NK-92 (cell line): Measurements from ENCODE around the gene HSPBAP1.
"Not testable (repeated sequence)": the region's sequence is repeated elsewhere in the genome, so short reads cannot be mapped to it uniquely, and the experiment has no call there.

Experiments
- DNase-seq: peaks from one replicate; lab custom pipeline; 2025; ENCODE audit not compliant: unreplicated experiment; lab: John Stamatoyannopoulos, UW

The HSPBAP1 gene

DNA sequence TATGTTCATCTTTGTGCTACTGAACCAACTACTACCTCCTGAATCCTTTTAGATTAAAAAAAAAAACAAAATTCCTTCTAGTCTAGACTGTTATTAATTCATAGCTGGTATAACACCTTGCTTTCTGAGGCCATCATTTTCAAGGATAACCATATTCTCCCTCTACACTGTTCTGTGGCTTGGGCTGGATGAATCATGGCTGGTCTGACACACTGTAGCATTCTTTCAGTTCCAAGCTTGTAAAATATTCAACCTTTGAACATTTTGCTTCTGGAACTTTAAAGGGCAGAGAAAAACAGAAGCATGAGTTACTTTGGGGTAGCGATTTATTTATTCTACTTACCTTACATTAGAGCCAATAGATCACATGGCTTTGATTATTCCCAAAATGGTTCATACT is 7.6 kb downstream of the HSPBAP1 start:
- no peak for DNase-seq

DNA sequence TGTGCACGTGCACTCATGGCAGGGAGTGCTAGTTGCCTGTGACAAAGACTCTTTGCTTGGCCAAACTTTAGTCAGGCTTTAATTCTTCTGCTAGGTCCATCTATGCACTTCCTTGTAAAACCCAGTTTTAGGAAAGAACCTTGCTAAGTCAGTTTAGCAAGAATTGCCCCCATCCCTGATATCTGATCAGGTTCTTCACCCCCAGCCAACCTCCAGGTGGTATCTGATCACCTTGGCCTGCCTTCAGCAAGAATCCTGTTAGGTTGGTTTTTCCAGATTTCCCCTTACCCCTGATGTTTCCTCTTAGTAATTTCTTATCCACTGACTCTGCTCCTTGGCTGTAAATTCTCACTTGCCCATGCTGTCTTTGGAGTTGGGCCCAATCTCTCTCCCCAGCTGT is 8.4 kb downstream of the HSPBAP1 start:
- DNase-seq = no peak

DNA sequence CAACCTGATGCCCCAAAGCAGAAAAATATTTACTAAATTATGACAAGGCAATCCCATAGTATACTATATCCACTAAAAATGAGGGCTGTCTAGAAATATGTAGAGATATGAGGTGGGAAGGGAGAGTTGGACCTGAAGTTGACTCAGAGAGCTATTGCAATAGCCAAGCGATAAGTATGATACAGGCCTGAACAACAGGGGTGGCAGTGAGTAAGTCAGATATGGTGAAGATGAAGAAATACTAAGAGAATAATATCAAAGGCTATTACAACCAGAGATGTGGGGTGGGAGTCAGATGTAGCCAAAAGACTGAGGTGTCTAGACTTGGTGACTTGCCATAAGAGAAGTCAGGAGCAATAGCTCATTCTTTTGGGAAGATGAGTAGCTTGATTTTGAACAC is 9.2 kb downstream of the HSPBAP1 start:
- DNase-seq = no peak

DNA sequence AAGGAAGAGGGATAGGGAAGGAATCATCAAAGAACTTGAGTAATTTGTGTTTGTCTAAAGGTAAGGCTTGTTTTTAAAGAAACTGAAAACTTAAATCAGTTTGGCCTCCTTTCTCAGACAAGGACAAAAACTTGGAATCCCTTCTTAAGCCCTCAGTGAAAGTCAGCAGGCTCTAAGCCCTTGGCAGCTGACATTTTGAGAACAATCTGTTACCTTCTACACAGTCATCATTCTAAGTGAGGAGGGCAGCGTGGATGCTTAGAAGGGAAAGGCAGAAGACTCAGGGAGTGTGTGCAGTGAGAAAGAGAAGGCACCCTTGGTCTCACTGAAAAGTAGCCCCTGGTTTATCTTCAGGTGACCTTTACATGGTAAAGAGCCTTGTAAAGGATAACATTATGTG is 10.8 kb downstream of the HSPBAP1 start:
- no peak for DNase-seq

DNA sequence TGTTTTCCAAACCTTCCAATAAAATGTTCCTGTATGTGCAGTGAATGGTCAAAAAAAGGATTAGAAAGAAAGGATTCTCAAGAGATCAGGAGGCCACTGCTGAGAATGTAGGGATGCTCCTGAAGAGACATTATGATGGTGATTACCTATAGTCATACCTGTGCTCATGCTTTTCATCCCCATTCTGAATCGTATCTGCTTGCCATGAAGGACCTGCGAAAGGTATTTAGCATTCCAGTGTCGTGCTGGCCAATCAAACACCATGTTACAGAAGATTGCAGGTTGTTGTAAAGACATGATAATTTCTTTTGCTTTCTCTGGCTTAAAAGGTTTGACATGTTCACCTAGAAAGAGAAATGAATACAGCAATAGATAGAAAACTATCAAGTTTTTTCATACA is 16.1 kb downstream of the HSPBAP1 start:
- no peak for DNase-seq

DNA sequence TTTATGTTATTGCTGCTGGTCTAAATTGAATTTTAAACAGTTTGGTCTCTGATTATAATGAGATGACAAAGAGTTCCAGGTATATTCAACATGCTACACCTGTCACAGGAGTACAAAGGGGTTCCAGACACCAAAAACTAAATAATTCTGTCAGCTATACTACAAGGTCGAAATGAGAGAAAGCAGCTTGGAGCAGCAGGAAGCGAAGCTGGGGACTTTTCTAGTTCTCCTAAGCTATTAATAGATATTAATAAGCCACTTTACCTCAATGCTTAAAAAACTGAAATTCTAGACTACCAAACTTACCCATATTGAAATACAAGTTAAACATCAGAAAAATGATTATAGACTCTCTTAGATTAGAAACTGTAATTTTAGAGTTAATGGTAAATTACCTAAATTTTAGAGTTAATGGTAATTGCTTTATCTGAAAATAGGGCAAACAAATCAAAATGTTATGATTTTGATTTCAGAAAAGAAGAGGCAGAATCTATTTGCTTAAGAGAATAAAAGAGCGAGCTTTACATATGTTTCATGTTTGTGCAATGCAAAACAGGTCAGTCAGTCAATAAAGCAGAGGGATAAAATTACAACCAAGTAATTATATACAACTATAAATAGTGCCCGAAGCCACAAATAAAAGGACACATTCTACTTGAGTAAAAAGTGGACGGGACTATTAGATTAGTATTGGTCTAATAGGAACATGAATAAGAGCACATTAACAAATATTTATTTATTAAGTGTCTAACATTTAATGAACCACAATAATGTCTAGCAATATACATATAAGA is 16.8 kb downstream of the HSPBAP1 start:
- no peak for DNase-seq

DNA sequence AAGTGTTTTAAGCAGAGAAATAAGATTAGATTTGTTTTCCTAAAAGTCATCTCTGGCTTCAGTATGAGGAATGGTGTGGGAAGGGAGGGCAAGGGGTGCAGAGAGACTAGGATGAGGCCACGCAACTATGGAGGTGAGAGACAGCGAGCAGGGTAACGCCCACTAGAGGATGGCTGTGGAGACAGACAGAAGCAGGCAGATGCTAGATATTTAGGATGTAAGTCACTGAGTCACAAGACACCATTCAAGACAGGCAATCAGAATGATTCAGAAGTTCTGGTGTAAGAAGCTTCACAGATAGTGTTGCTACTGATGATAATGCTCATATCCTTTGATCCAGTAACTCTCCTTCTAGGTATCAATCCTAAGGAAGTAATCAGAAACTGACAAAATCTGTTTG is 19.1 kb downstream of the HSPBAP1 start:
- no peak for DNase-seq

DNA sequence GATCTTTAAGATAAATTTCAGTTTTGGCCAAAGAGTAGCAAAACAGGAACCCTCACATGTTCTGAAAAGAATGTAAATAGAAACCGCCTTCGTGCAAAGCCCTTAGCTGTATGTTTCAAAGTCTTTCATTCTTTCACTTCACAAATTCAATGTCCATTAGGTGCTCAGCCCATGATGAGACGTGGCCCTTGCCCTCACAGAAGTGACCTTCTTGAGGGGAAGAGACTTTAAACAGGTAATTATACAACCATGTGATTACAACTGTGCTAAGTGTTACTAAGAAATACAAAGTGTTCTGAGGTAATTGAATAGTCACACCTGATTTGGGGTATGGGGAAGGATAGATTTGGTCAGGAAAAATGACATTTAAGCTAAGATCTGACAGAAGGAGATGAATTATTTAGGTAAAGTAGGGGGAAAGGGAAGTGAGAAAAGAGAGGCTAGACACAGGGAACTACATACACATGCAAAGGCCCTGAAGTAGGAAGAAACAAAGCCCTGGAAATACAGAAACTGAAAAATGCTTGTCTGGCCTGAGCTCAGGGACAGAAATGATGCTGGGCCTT is 19.6 kb downstream of the HSPBAP1 start:
- no peak for DNase-seq

DNA sequence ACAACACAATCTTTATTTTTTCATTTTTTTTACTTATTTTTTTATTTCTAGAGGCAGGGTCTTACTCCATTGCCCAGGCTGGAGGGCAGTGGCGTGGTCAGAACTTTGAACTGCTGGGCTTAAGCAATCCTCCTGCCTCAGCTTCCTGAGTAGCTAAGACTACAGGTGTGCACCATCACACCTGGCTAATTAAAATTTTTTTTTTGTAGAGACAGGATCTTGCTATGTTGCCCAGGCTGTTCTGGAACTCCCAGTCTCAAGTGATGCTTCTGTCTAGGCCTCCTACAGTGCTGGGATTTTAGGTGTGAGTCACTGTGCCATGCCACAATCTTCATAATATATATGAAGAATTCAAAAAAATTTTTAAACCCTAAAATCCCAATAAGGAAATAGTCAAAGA is 20.8 kb downstream of the HSPBAP1 start:
- no peak for DNase-seq

DNA sequence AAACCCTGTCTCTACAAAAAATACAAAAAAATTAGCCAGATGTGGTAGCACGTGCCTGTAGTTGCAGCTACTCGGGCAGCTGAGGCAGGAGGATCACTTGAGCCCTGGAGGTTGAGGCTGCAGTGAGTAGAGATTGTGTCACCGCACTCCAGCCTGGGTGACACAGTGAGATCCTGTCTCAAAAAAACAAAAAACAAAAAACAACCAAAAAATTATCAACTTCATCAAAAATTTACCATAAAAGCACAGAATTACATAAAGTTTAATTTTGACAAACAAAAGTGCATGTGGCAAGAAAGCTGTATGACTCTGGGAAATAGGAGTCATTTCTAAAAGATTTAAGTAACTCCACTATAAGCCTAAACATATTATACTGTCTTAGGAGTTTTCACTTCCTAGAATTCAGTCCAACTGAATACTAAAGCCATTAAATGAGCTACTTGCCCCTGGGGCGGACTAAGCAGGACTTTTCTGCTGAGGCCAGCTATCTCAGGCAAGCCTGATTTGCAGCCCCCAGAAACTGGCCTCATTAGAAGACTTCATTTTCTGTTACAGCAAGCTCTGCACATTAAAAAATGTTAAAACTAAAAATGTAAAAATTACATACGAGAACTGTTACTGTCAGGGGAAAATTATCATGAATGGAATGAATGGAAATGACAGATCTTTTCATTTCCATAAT is 23.0 kb downstream of the HSPBAP1 start:
- DNase-seq = no peak

DNA sequence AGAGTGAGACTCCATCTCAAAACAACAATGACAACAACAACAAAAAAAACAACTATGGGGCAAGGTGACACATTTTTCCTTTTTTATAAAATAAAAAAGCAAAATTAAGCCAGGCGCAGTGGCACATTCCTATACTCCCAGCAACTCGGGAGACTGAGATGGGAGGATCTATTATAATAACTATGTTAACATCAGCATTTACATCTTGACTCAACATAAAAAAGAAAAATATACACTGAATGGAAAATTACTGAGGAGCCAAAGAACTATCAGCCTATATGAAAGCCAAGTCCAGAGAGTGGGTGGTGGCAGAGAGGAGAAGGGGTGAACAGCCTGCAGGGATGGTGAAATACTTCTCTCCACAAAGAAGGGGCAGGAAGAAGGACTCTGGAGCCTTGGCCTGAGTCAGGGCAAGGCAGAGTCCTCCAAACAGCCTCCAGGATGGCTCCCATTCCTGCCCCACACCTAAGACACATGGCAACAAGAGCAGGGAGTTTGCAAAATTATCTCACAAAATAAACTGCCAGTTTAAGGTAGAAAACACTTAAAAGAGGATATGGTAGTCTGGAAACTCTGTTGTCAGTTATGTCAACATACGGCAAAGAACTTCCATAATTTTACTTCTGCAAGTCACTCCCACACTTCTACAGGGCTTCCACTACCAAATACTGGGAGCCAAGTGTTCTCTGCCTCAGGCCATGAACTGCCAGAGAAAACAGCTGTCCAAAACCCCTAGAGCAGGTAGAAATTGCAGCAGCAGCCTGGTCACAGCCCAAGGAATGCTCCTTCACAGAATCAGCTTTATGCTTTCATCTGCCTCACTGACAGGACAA is 25.9 kb downstream of the HSPBAP1 start:
- DNase-seq = no peak

DNA sequence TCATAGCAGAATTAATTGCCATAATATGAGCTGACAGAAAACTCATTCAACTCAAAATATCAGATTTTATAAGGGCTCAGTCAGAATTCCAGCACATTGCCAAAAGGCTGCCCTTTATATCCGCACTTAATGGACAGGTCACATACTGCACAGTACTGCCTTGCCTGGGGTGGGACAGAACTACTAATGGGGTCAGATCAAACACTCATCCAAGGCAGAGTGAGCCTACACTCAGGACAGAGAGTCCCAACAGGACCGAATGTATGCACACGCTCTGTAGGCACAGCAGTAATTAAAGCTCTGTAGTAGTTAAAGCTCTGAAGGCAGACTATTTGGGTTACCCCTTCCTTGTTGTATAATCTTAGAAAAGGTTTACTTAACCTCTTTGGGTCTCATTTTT is 27.2 kb downstream of the HSPBAP1 start:
- DNase-seq = no peak

DNA sequence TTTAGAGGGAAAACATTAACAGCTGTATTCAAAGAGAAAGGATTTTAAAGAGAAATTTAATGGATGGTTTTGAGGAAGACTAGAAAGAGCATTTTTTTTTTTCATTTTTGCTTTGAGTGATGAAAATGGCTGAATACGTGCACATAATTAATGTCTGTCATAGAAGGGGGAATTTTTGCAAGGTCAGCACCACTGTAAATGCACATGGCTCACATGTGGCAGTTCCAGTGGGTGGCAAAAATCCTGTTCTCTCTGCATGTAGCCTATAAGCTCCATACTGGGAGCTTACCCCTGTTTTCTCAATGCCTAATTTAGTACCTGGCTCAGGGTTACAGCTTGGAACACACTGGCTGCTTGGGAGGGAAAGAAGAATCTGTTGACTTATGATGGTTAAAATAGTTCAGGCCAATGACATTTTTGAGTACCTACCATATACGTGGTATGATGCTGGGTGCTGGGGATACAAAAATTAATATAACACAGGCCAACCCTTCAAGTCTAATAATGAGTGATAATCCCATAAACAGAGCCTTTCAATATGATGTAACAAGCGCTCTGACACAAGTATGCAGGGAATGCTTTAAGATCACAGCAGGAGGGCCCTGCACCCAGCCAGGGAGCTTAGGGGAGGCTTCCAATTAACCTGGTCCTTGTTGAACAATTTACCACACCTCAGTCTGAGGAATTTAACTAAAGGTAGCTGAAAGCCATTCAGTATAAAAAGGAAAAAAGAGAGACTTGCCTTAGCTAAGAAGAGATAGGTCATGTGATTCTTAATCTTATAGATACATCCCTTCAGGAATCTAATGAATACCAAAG is 33.0 kb downstream of the HSPBAP1 start:
- DNase-seq = no peak

DNA sequence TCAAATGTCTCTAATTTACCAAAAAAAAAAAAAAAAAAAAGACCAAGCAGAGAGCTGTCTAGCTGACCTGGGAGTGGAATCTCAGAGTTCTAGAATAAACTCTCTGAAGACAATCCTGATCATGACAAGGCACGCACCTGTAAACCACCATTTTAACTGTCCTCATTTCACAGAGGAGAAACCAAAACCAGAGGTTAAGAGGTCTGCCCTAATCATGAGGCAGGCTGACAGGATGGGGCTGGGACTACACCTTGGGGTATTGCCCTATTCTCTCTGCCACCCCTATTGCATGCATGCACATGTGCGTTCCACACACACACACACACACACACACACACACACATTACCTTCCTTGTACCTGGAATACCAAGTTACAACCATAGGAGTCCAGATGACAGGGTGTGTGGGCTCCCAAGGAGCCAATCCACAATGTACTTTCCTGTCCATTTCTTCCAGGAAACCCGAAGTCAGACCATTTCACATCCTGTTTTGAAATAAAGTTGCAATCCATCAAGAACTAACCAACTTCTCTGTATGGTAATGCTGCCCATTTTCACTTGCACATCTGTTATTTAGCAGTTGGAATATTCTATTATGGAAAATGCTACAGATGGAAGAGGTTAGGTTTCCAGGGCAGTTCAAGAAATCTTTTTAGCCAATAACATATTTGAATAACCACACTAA is 34.6 kb downstream of the HSPBAP1 start:
- no peak for DNase-seq

DNA sequence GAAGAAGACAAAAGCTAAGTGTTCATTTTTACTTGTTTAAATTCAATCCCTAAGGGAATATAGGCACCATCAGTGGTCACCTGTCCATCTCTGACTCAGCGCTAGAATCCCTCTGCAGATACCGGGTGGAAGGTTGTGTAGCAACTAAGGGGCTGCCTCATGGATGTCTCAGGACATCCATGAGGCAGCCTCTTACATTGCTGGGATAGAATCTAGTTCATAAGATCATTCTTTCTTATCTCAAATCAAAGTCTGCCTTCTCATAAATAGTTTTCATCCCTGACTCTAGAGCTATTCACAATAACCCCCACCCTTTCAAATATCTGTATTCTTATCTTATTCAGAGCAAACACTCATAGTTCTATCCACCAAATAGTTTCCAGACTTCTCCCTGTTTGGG is 38.1 kb downstream of the HSPBAP1 start:
- no peak for DNase-seq

DNA sequence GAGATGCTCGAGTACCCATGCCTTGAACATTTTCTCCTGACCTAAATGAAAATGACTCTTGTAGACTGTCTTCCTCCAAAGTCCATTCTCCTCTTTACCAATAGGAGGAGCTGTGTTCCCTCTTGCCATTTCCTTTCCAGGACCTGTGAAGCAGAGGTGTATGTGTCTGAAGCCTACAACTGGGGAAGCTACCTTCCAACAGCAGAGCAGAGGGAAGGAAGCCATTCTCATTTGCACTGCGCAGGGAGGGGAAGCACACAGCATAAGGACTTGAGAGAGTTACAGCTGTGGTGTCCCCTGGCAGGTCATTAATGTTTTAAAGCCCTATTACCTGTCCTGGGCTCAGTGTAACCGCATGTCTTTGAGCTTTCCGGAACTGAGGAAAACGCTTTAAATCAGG is 38.7 kb downstream of the HSPBAP1 start:
- no peak for DNase-seq

DNA sequence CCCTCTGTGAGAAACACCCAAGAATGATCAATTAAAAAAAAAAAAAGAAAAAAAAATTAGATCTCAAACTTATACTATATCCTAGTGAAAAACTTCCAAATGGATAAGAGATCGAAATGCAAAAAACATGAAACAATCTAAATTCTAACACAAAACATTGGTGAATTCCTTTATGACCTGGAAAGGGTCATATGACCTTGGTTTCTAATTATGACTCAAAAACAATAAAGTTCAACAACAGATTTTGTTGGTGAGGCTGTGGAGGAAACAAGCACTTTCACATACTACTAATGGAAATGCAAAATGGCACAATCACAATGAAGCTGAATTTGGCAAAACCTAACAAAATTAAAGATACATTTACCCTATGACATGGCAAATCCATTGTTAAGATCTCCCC is 45.3 kb downstream of the HSPBAP1 start:
- DNase-seq = no peak

DNA sequence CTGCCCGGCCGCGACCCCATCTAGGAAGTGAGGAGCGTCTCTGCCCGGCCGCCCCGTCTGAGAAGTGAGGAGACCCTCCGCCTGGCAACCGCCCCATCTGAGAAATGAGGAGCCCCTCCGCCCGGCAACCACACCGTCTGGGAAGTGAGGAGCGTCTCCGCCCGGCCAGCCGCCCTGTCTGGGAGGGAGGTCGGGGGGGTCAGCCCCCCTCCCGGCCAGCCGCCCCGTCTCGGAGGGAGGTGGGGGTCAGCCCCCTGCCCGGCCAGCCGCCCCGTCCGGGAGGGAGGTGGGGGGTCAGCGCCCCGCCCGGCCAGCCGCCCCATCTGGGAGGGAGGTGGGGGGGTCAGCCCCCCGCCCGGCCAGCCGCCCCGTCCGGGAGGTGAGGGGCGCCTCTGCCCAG is 46.3 kb downstream of the HSPBAP1 start:
- not testable (repeated sequence) for DNase-seq

DNA sequence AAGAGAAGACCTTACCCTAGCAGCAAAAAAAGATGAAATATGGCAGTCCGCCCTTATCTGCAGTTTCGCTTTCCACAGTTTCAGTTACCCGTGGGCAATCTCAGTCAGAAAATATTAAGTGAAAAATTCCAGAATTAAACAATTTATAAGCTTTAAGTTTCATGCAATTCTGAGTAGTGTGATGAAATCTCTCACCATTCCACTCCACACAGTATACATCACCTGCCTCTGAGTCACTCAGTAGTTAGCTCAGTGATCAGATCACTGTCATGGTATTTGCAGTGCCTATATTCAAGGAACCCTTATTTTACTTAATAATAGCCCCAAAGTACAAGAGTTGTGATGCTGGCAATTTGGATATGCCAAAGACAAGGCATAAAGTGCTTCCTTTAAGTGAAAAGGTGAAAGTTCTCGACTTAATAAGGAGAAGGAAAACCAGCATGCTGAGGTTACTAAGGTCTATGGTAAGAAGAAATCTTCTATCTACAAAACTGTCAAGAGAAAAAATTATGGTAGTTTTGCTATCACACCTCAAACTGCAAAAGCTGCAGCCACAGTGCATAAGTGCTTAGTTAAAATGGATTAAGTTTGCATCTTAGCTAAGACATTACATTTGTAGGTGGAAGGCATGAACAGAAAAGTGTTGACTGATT is 48.1 kb downstream of the HSPBAP1 start:
- DNase-seq = no peak
